Activated naive CD8-positive, alpha-beta T cell treated with anti-CD3 and anti-CD28 coated beads, Interleukin-2, amount 50 U/mL, for 24 hours (primary cell): ENCODE results near the gene RAB20.

Source experiments
- ATAC-seq: fragments of 150-1000 bp; cut with Tn5 transposase; one replicate; pipeline ENCODE4 v1.10.0; 2021
- DNase-seq: peaks from one replicate; pipeline ENCODE4 v3.0.0; 2021
- H3K27ac Mint-ChIP-seq: one replicate; pipeline ENCODE4 v1.8.0; 2021; ENCODE audit warnings: mild to moderate bottlenecking, mixed read lengths
- H3K27me3 Mint-ChIP-seq: one replicate; pipeline ENCODE4 v1.8.0; 2021; ENCODE audit warnings: mixed read lengths
- H3K36me3 Mint-ChIP-seq: one replicate; pipeline ENCODE4 v1.8.0; 2021; ENCODE audit warnings: low read depth, mixed read lengths
- H3K4me1 Mint-ChIP-seq: one replicate; pipeline ENCODE4 v1.8.0; 2021; ENCODE audit warnings: mixed read lengths
- H3K4me3 Mint-ChIP-seq: one replicate; pipeline ENCODE4 v1.8.0; 2021; ENCODE audit warnings: mild to moderate bottlenecking, moderate library complexity, mixed read lengths
- H3K9me3 Mint-ChIP-seq: one replicate; pipeline ENCODE4 v1.8.0; 2021; ENCODE audit warnings: mixed read lengths

Gene RAB20

DNA sequence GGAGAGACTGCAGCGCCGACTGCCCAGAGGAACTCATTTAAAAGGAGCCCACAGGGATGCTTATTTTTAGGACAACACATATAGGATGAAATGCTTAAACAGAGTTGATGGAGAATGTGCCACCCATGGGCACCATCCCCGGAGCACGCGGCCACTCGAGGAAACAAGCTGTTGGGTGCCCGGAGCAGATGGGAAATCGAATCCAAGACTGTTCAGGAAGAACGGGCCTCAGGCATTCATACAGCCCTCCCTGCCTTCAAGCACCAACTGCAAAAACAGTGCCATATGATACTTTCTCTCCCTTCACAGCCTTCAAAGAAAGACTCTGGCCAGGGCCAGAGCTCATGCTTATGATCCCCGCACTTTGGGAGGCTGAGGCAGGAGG lies 40.2 kb downstream of the RAB20 start:
- no peak for DNase-seq
- no peaks in the 10 kb centered on the region for H3K9me3 Mint-ChIP-seq
- H3K27ac Mint-ChIP-seq = no peak overlapping the region
- no peak overlapping the region for H3K4me3 Mint-ChIP-seq
- peaks cover 23% of the 10 kb centered on the region for H3K4me1 Mint-ChIP-seq
- no peak for ATAC-seq
- no peaks in the 10 kb centered on the region for H3K36me3 Mint-ChIP-seq
- peaks cover 2% of the 10 kb centered on the region for H3K27me3 Mint-ChIP-seq

DNA sequence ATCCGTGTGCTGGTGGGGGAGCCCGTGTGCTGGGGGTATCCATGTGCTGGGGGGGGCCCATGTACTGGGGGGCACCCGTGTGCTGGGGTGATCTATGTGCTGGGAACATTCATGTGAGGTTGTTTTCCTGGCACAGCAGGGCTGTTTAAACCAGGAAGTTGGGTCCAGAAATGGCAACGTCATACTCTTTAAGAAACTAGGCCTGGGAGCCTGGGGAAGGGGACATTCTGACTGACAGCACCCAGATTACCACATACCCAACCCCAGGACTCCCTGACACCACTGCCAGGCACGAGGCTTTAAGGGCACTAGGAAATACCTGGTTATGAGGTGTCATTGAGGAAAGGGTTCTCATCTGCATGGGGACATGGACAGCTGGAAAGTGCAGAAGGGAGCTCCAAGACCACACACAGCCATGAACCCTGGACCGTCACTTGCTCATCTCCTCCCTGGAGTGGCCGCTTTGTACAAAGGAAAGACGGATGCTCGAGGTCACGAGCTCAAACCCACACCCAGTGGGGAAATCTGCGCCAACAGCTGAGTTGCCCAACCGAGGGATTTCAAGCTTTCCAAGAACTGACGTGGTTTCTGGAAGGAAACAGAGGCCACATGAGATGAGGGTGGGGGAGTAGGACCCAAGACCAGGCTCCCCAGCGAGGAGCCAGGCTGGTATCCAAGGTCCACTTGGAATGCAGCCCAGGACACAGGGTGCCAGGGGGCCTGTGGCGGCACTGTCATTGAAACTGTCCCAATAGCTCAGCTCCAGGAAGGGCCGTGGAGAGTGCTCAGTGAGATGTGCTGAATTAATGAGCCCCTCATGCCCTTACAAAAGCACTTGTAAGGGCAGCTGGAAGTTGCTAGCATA lies 40.9 kb downstream of the RAB20 start:
- peaks cover 2% of the 10 kb centered on the region for H3K27me3 Mint-ChIP-seq
- H3K36me3 Mint-ChIP-seq = no peaks in the 10 kb centered on the region
- no peaks in the 10 kb centered on the region for H3K9me3 Mint-ChIP-seq
- peaks cover 17% of the 10 kb centered on the region for H3K4me1 Mint-ChIP-seq
- ATAC-seq (no peak), DNase-seq (no peak)
- no peak overlapping the region for H3K27ac Mint-ChIP-seq
- no peak overlapping the region for H3K4me3 Mint-ChIP-seq

DNA sequence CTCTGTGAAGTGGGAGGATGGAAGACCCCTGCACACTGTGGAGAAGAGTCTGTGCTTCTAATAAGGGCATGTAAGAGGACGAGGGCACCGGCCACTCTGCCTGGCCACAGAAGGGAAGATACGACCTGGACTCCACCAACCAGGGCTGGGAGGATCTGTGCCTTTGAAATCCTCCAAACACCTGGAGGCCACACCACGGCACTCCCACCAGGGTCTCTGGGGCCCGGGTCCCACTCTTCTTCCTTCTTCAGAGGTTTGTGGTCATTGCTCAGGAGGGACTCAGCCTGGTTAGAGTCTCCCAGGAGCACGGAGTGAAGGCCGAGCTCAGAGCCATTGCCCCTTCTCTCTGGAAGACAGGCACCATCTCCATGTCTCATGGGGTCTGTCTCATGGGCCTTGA lies 42.0 kb downstream of the RAB20 start:
- no peak for DNase-seq
- no peaks in the 10 kb centered on the region for H3K27me3 Mint-ChIP-seq
- ATAC-seq = no peak
- peaks cover 5% of the 10 kb centered on the region for H3K4me1 Mint-ChIP-seq
- H3K27ac Mint-ChIP-seq = no peak overlapping the region
- no peaks in the 10 kb centered on the region for H3K36me3 Mint-ChIP-seq
- no peak overlapping the region for H3K4me3 Mint-ChIP-seq
- H3K9me3 Mint-ChIP-seq = no peaks in the 10 kb centered on the region

DNA sequence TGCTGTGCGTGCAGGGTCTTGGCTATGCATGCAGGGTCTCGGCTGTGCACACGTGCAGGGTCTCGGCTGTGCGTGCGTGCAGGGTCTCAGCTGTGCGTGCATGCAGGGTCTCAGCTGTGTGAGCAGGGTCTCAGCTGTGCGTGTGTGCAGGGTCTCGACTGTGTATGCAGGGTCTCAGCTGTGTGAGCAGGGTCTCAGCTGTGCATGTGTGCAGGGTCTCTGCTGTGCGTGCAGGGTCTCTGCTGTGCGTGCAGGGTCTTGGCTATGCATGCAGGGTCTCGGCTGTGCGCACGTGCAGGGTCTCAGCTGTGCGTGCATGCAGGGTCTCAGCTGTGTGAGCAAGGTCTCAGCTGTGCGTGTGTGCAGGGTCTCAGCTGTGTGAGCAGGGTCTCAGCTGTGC lies 42.5 kb downstream of the RAB20 start:
- Mint-ChIP-seq H3K27ac (no peak overlapping the region), H3K9me3 (no peaks in the 10 kb centered on the region), H3K4me1 (peaks cover under 1% of the 10 kb centered on the region)

DNA sequence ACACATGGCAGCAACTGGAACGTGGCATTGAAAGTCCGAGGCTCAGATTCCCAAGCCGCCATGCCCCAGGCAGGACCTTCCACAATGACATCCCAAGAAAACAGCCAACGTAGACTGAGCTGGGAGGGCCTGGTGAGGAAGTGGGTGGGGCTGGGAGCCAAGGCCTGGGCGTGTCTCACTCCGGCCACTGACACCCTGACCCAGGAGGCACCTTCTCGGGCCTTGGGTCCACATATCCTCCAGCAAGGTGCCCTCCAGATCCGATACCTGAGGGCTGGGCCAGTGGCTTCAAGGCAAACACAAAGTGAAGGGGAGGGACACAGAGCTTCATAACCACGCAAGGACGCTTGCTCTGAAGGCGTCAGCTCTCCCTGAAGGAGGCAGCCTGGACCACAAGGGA lies 43.0 kb downstream of the RAB20 start:
- ATAC-seq (no peak), DNase-seq (no peak)
- no peaks in the 10 kb centered on the region for H3K27me3 Mint-ChIP-seq
- no peak overlapping the region for H3K27ac Mint-ChIP-seq
- no peaks in the 10 kb centered on the region for H3K36me3 Mint-ChIP-seq
- no peaks in the 10 kb centered on the region for H3K9me3 Mint-ChIP-seq
- no peak overlapping the region for H3K4me3 Mint-ChIP-seq
- H3K4me1 Mint-ChIP-seq = no peaks in the 10 kb centered on the region

More for the DNA sequence above, 42.5 kb downstream of the RAB20 start:
- Mint-ChIP-seq H3K36me3 (no peaks in the 10 kb centered on the region), H3K27me3 (no peaks in the 10 kb centered on the region), H3K4me3 (no peak overlapping the region)
- DNase-seq = no peak
- ATAC-seq = no peak

DNA sequence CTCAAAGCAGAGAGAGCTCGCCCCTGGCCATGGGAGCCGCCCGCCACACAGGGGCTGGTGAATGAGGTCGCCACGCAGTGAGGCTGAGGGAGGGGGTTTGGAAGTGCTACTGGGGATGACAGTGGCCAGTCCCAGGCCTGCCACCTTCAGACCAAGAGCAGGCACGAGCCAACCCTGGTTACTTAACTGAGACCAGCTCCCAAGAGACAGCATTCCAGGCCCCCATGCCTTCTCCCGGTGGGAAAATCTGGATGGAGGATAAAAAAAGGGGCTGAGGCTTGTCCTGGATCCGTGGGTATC lies 43.3 kb downstream of the RAB20 start:
- H3K4me1 Mint-ChIP-seq = no peaks in the 10 kb centered on the region
- ATAC-seq (no peak), DNase-seq (no peak)
- no peaks in the 10 kb centered on the region for H3K27me3 Mint-ChIP-seq
- no peaks in the 10 kb centered on the region for H3K9me3 Mint-ChIP-seq
- H3K4me3 Mint-ChIP-seq = no peak overlapping the region
- no peaks in the 10 kb centered on the region for H3K36me3 Mint-ChIP-seq
- no peak overlapping the region for H3K27ac Mint-ChIP-seq

DNA sequence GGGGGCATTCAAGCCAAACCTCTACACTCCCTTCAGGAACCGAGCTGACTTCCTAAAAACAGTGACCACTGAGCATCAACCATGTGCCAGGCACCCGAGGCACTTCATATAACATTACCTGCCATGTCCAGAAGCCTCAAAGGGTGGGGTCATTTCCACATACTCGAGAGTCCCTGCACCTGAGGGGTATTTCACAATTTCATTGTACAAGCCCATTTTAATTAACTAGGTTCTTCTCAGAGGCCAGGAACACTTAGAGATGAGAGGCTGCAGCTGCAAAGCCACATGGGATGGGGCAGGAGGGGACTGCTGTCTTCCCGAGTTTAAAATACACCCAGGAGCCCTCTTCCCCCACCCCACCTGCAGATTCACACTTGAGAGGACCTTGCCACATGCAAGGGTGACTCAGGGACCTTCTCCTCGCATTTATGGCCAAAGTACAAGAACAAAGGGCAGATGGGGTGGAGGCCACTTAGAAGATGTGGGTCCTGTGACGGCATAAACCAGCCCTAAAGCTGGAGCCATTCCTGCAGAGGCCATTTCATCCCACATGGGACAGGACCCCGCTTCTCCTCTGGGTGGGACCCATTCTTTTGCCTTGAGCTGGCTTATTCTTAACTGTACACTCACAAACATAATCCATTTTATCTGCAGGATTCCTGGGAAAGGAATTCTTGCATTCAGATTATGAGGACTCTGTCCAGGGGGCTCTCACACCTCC lies 43.9 kb downstream of the RAB20 start:
- no peaks in the 10 kb centered on the region for H3K36me3 Mint-ChIP-seq
- H3K9me3 Mint-ChIP-seq = no peaks in the 10 kb centered on the region
- no peaks in the 10 kb centered on the region for H3K27me3 Mint-ChIP-seq
- H3K4me1 Mint-ChIP-seq = no peaks in the 10 kb centered on the region
- DNase-seq = no peak
- no peak overlapping the region for H3K27ac Mint-ChIP-seq
- ATAC-seq = no peak
- H3K4me3 Mint-ChIP-seq = no peak overlapping the region

DNA sequence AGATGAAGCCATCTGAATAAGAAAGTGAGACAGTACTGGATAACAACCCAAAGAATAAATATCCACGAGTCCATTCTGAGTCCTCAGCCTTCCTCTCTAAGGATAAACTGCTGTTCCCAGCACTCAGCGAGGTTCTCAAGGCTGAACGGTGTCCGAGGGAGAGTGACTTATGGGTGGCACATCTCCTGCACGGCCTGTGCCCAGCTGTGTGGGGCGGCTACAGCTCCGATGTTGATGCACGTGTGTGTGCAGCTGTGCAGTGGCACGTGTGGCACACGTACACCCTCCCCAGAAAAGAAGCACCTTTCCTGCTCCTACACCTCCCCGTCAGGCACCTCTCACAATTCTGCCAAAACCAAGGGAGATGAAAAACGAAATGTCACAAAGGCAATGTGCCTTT lies 45.0 kb downstream of the RAB20 start:
- H3K4me1 Mint-ChIP-seq = no peaks in the 10 kb centered on the region
- no peaks in the 10 kb centered on the region for H3K36me3 Mint-ChIP-seq
- ATAC-seq (no peak), DNase-seq (no peak)
- H3K27me3 Mint-ChIP-seq = no peaks in the 10 kb centered on the region
- no peaks in the 10 kb centered on the region for H3K9me3 Mint-ChIP-seq
- H3K4me3 Mint-ChIP-seq = no peak overlapping the region
- no peak overlapping the region for H3K27ac Mint-ChIP-seq

DNA sequence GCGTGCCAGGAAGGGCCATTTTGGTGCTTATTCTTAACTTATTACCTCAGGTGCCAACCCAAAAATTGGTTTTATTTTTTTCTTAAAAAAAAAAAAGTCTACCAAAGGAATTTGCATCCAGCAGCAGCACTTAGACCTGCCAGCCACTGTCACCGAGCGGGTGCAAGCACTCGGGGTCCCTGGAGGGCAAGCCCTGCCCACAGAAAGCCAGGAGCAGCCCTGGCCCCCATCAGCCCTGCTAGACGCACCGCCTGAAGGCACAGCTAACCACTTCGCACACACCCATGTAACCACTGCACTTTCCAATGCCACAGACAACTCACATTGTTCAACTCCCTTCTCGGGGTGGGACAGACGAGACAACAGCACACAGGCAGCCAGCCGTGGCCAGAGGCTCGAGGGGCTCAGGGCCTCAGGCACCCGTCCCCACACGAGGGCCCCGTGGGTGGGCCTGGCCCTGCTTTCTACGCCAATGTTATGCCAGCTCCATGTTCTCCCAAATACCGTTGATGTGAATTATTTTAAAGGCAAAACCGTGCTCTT lies 49.3 kb downstream of the RAB20 start:
- H3K27me3 Mint-ChIP-seq = no peaks in the 10 kb centered on the region
- ATAC-seq (no peak), DNase-seq (no peak)
- no peak overlapping the region for H3K4me3 Mint-ChIP-seq
- no peaks in the 10 kb centered on the region for H3K9me3 Mint-ChIP-seq
- no peaks in the 10 kb centered on the region for H3K4me1 Mint-ChIP-seq
- H3K27ac Mint-ChIP-seq = no peak overlapping the region
- H3K36me3 Mint-ChIP-seq = no peaks in the 10 kb centered on the region

DNA sequence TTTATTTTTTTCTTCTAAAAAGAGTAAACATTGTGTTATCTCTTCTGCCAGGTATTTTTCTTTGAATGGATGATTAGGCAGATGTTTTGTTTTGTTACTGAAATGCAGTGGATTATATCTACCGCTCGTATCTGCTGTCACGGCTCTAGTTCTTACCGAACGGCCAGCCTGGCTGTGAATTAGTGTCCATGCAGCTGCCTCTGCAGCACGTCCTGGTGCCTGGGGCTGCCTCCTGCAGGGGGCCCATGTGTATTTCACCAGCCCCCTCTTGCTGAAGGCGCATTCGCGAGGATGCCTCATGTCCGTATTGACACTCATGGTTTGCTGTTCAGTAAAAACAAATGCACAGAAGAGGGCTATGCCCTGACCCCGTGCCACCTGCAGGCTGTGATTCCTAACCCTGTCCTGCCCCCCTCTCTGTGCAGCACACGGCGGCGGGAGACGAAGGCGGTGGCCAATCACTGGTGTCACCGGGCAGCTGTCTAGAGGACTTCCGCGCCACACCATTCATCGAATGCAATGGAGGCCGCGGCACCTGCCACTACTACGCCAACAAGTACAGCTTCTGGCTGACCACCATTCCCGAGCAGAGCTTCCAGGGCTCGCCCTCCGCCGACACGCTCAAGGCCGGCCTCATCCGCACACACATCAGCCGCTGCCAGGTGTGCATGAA lies 49.9 kb downstream of the RAB20 start:
- H3K27ac Mint-ChIP-seq = no peak overlapping the region
- no peak for DNase-seq
- H3K27me3 Mint-ChIP-seq = no peaks in the 10 kb centered on the region
- H3K9me3 Mint-ChIP-seq = no peaks in the 10 kb centered on the region
- no peaks in the 10 kb centered on the region for H3K36me3 Mint-ChIP-seq
- H3K4me3 Mint-ChIP-seq = no peak overlapping the region
- no peaks in the 10 kb centered on the region for H3K4me1 Mint-ChIP-seq
- no peak for ATAC-seq

DNA sequence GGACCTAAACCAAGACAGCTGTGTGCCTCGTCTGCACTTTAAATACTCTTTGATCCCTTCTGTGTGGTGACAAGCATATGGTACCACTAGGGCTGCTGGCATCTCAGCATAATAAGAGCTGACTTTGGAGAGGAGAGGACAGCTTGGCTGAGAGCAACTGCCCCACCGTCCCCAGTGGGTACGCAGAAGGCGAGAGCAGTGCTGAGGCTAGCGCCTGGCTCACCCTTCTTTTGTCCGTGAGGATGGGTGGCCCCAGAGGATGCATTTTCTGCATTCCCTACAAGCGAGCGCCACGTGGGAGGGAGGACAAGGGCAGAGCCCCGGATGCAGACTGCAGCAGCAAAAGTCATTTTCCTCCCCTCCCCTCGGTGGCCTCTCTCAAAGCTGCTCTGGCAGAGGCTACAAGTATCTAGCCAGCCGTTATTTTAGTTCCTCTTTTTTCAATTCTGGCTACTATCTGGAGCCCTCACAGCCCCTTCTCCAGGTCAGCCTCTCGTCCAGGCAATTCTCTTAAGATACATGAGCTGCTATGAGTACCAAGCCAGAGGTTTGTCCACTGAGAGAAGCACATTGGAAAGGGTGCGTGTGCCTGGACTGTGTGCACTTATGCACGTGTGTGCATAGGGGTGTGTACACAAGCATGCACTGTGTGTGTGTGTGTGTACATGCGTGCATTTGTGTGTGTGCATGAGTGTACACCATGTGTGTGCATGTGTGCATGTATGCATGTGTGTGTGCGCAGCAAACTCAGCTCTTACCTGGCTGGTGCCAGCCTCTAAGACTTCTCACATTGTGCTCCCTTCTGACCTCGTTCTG lies 51.3 kb downstream of the RAB20 start:
- Mint-ChIP-seq H3K9me3 (no peaks in the 10 kb centered on the region), H3K4me3 (no peak overlapping the region), H3K27ac (no peak overlapping the region), H3K36me3 (no peaks in the 10 kb centered on the region), H3K27me3 (no peaks in the 10 kb centered on the region), H3K4me1 (no peaks in the 10 kb centered on the region)
- no peak for ATAC-seq
- DNase-seq = no peak

DNA sequence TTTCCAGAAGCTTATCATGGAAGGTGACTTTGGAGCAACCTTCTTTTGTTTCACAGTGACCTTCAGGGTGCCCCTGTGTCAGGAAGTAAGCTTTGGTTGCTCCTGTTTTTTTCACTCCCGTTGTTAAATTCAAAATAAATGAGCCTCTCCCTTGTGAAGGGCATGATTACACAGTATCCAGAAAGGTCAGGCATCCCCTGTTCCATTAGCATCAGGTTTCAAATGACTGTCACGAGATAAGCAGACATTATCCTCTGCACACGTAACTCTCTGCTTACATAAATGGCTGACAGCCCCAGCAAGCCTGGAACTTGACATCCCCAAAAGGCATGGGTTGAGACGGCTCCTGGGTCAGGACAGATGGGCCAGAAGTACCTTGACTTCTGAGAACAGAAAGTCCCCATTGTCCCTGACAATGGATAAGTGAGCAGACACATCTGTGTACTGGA lies 52.0 kb downstream of the RAB20 start:
- Mint-ChIP-seq H3K4me3 (no peak overlapping the region), H3K9me3 (no peaks in the 10 kb centered on the region), H3K27me3 (no peaks in the 10 kb centered on the region), H3K4me1 (no peaks in the 10 kb centered on the region), H3K27ac (no peak overlapping the region), H3K36me3 (no peaks in the 10 kb centered on the region)
- ATAC-seq (no peak), DNase-seq (no peak)

DNA sequence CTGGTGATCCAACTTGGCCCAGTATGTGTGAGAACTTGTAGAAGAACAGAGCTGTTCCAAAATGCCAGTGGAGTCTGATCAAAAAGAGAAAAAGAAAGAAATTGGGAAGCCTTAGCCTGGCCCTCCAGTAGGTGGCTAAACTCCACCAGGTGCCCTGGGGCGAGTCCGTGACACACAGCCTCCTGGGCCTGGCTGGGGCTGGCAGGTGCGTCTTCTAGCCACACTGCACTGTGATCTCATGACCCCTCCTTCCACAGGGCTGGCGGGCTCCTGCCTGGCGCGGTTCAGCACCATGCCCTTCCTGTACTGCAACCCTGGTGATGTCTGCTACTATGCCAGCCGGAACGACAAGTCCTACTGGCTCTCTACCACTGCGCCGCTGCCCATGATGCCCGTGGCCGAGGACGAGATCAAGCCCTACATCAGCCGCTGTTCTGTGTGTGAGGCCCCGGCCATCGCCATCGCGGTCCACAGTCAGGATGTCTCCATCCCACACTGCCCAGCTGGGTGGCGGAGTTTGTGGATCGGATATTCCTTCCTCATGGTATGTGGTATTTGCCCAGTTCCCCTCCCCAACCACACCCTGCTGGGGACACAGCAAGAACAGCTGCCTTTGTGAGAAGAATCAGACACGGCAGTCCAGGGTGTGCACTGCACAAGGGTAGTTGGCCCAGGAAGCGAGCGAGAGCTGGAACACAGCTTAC lies 53.7 kb downstream of the RAB20 start:
- H3K27ac Mint-ChIP-seq = no peak overlapping the region

More for the DNA sequence above, 53.7 kb downstream of the RAB20 start:
- Mint-ChIP-seq H3K27me3 (no peaks in the 10 kb centered on the region), H3K4me1 (no peaks in the 10 kb centered on the region), H3K36me3 (no peaks in the 10 kb centered on the region), H3K9me3 (no peaks in the 10 kb centered on the region), H3K4me3 (no peak overlapping the region)
- ATAC-seq (no peak), DNase-seq (no peak)
